PC-3 (cell line): Measurements from ENCODE around the gene NRM. TPM values are rescaled to one million over a fixed set of nuclear protein-coding genes. Genes with fewer than 3 reads are reported as not detected.

Experiments
- ATAC-seq: fragments of 200-7000 bp; cut with Tn5 transposase; 2 replicates; pipeline ENCODE4 v1.9.1; 2020; ENCODE audit warnings: mild to moderate bottlenecking, moderate library complexity
- BruUV-seq: library from RNA; stranded (reverse); fragments of 400-500 nt; replicated peaks from 2 replicates; lab custom pipeline; 2021; lab: Mats Ljungman, UMichigan
- CTCF ChIA-PET: fragments of 300-600 bp; sonication (Branson Sonifier 250); formaldehyde crosslinking; loops from one replicate; lab custom pipeline; 2022; ENCODE audit warnings: antibody characterized with exemption; lab: Charles Lee
- POLR2A ChIA-PET: fragments of 300-600 bp; sonication (Branson Sonifier 250); formaldehyde crosslinking; loops from one replicate; lab custom pipeline; 2022; ENCODE audit warnings: antibody characterized with exemption; ENCODE audit not compliant: unreplicated experiment; lab: Charles Lee
- DNase-seq: peaks from one replicate; pipeline ENCODE4 v3.0.0-alpha.2; 2015
- H2AFZ ChIP-seq: fragments of 300-600 bp; sonication (generic); 2 replicates; pipeline ENCODE4 v1.6.0; 2016; ENCODE audit warnings: antibody characterized with exemption, low read length
- H3F3A ChIP-seq: fragments of 300-600 bp; sonication (generic); one replicate; pipeline ENCODE4 v1.6.0; 2017; ENCODE audit warnings: antibody characterized with exemption, low read length, control low read depth, mild to moderate bottlenecking; ENCODE audit not compliant: unreplicated experiment
- H3K27ac ChIP-seq: fragments of 300-600 bp; sonication (generic); 2 replicates; pipeline ENCODE4 v1.5.1; 2016; ENCODE audit warnings: mild to moderate bottlenecking, low read length
- H3K27me3 ChIP-seq: fragments of 300-600 bp; sonication (generic); 2 replicates; pipeline ENCODE4 v1.6.1; 2016; ENCODE audit warnings: low read length, mixed read lengths
- H3K36me3 ChIP-seq: fragments of 300-600 bp; sonication (generic); 2 replicates; pipeline ENCODE4 v1.6.1; 2016; ENCODE audit warnings: low read depth, mixed run types, low read length, mixed read lengths
- H3K4me1 ChIP-seq: fragments of 300-600 bp; sonication (generic); 2 replicates; pipeline ENCODE4 v1.5.1; 2016; ENCODE audit warnings: low read length; ENCODE audit not compliant: insufficient read depth
- H3K4me2 ChIP-seq: fragments of 300-600 bp; sonication (generic); 2 replicates; pipeline ENCODE4 v1.6.0; 2016; ENCODE audit warnings: low read length
- H3K4me3 ChIP-seq: fragments of 300-600 bp; sonication (generic); 2 replicates; pipeline ENCODE4 v1.5.1; 2016; ENCODE audit warnings: mild to moderate bottlenecking, low read length, mixed read lengths
- H3K79me2 ChIP-seq: fragments of 300-600 bp; sonication (generic); 2 replicates; pipeline ENCODE4 v1.6.1; 2017; ENCODE audit warnings: low read length, mixed read lengths
- H3K9ac ChIP-seq: fragments of 300-600 bp; sonication (generic); 2 replicates; pipeline ENCODE4 v1.6.0; 2016; ENCODE audit warnings: mild to moderate bottlenecking, low read length
- H3K9me2 ChIP-seq: fragments of 300-600 bp; sonication (generic); replicated peaks from 2 replicates; pipeline ENCODE4 v1.6.1; 2016; ENCODE audit warnings: mixed run types, low read length, mixed read lengths
- H3K9me3 ChIP-seq: fragments of 300-600 bp; sonication (generic); 2 replicates; pipeline ENCODE4 v1.6.1; 2016; ENCODE audit warnings: low read length, mixed read lengths
- H4K20me1 ChIP-seq: fragments of 300-600 bp; sonication (generic); 2 replicates; pipeline ENCODE4 v1.6.1; 2016; ENCODE audit warnings: low read length, mixed read lengths
- EZH2 ChIP-seq: fragments of 300-600 bp; sonication (generic); IDR thresholded peaks from one replicate; pipeline ENCODE4 v1.6.1; 2017; ENCODE audit warnings: antibody characterized with exemption, mild to moderate bottlenecking, low read length; ENCODE audit not compliant: unreplicated experiment
- EZH2phosphoT487 ChIP-seq: fragments of 300-600 bp; sonication (generic); IDR thresholded peaks from 2 replicates; pipeline ENCODE4 v1.6.1; 2018; ENCODE audit warnings: mild to moderate bottlenecking, antibody characterized with exemption, low read length, borderline replicate concordance
- intact Hi-C: fragments of 100-400 bp; cut with micrococcal nuclease; formaldehyde crosslinking; loops from 2 replicates; pipeline ENCODE4 v1.9.0; 2023
- total RNA-seq: library from RNA; depleted of rRNA; stranded (reverse); fragments of >200 nt; gene quantifications from 2 replicates; pipeline ENCODE4 v1.2.3, GENCODE V29; 2014
- TF ChIP-seq, protein P1 (sequence below): fragments of 300-600 bp; sonication (generic); conservative IDR thresholded peaks from 2 replicates; pipeline ENCODE4 v1.5.1; 2017; ENCODE audit warnings: antibody characterized with exemption, low read depth, mild to moderate bottlenecking, low read length

NRM gene
- total RNA-seq, 1 experiment from 2014 or later = 8.5 TPM

DNA sequence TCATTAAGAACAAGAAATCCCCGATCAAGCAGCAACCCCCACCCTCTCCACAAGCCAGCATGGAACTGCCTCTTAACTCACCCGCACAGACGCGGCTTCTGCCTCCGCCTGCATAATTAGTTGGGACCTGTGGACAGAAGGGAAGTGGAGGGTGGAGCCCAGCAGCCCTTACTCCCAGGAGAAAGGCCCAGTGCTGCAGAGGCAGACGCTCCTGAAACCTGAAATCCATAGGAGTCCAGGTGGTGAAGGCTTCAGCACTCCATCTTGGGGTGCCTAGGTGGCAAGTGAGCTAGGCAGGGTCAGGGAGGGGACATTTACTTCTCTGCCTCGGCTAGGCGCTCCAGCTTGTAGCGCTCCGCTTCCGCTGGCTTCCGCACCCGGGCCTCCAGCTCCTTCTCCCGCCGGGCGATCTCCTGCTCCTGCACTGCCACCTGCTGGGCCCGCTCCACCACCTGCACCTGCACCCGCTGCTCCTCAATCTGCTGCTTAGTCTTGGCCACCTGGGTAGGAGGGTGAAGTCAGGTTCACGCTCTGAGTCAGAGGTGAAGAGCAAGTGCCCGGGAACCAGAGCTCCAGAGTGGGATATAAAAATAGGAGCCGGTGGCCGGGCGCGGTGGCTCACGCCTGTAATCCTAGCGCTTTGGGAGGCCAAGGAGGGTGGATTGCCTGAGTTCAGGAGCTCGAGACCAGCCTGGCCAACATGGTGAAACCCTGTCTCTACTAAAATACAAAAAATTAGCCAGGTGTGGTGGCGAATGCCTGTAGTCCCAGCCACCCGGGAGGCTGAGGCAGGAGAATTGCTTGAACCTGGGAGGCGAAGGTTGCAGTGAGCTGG is 40.0 kb upstream of the NRM start:
- Histone ChIP-seq H3K4me2 (peak overlapping the region; percentile 51), H4K20me1 (no peaks in the 10 kb centered on the region), H3K4me1 (peaks cover 10% of the 10 kb centered on the region; the same call in 1 of the 2 replicates), H3K27me3 (no peaks in the 10 kb centered on the region), H3K27ac (peak overlapping the region; percentile 40), H3K9me2 (no peaks in the 10 kb centered on the region), H3K79me2 (peaks cover 3% of the 10 kb centered on the region; the same call in 1 of the 2 replicates), H3K36me3 (peaks cover 28% of the 10 kb centered on the region), H2AFZ (peak overlapping the region; percentile 45; the same call in 1 of the 2 replicates), H3K9me3 (no peaks in the 10 kb centered on the region), H3K4me3 (peak overlapping the region; percentile 25; the same call in 1 of the 2 replicates), H3F3A (peaks cover 6% of the 10 kb centered on the region), H3K9ac (0 out of 2 replicates have a peak overlapping the region, but pooled peaks have one; percentile 4)
- intact Hi-C loops = no loop called here
- BruUV-seq = no TSS peak
- peak; percentile 76 for ATAC-seq
- peak; percentile 84 for DNase-seq
- ChIA-PET POLR2A (interaction anchor here (0.5 to 1.2 kb wide), 8 partner anchors 10 to 1244 kb away, joined by 3 to 6 read pairs (median 4); partner anchors contain the start of genes FLOT1, GTF2H4 and IER3), CTCF (interaction anchor here (0.6 to 1.3 kb wide), 19 partner anchors 9 to 192 kb away, joined by 3 to 8 read pairs (median 3); partner anchors contain the start of genes DDR1, DHX16, PPP1R10 and VARS2)
- TF ChIP-seq, protein P1, sequence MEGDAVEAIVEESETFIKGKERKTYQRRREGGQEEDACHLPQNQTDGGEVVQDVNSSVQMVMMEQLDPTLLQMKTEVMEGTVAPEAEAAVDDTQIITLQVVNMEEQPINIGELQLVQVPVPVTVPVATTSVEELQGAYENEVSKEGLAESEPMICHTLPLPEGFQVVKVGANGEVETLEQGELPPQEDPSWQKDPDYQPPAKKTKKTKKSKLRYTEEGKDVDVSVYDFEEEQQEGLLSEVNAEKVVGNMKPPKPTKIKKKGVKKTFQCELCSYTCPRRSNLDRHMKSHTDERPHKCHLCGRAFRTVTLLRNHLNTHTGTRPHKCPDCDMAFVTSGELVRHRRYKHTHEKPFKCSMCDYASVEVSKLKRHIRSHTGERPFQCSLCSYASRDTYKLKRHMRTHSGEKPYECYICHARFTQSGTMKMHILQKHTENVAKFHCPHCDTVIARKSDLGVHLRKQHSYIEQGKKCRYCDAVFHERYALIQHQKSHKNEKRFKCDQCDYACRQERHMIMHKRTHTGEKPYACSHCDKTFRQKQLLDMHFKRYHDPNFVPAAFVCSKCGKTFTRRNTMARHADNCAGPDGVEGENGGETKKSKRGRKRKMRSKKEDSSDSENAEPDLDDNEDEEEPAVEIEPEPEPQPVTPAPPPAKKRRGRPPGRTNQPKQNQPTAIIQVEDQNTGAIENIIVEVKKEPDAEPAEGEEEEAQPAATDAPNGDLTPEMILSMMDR = peak; percentile 84
- no peak for TF ChIP-seq EZH2phosphoT487

DNA sequence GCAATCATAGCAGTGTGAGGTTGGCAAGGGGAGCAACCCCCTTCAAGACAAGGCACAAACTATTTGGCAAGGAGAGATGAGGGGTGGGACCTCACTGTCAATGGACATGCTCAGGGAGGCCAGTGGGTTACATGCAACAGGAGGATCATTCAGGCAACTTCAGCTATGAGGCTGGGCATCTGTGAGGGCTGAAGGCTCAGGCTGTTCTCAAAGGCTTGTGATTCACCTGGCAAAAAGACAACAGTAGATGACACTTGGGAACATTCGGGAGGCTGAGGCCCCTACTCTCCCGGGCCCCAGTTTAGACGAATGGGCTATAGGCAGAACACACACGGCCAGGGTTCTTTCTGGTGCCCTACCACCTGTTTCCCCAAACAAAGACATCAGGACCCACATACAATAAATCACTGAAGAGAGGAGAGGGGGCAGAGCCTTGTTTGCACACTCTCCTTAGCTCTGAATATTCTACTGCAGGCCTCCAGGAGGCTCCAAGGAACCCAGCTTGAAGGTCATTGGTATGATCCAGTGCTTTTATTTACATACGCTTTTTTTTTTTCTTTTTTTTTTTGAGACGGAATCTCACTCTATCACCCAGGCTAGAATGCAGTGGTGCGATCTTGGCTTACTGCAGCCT is 37.3 kb upstream of the NRM start:
- BruUV-seq = no TSS peak
- peaks cover 18% of the 10 kb centered on the region for H3K4me1 ChIP-seq
- ATAC-seq (peak; percentile 23; the same call in 1 of the 2 replicates), DNase-seq (peak; percentile 36)
- intact Hi-C loops = loop anchor here (5.0 to 10.0 kb wide), 2 partner anchors 243 to 359 kb away; partner anchors contain the start of gene HLA-E
- H3K9ac ChIP-seq = no peak overlapping the region
- no peaks in the 10 kb centered on the region for H3K9me2 ChIP-seq
- peaks cover 23% of the 10 kb centered on the region for H4K20me1 ChIP-seq
- no peak overlapping the region for H3K4me3 ChIP-seq
- peaks cover 23% of the 10 kb centered on the region for H3K79me2 ChIP-seq
- H3K4me2 ChIP-seq = no peak overlapping the region
- H3K36me3 ChIP-seq = peaks cover 43% of the 10 kb centered on the region
- ChIA-PET POLR2A (interaction anchor here (0.6 to 1.3 kb wide), 5 partner anchors 14 to 92 kb away, joined by 3 to 9 read pairs (median 6); partner anchors contain the start of genes FLOT1 and IER3), CTCF (interaction anchor here (0.6 to 1.3 kb wide), 4 partner anchors 14 to 183 kb away, joined by 3 to 6 read pairs (median 5); partner anchors contain the start of gene FLOT1)
- peak overlapping the region; percentile 34 for H3K27ac ChIP-seq
- TF ChIP-seq, protein P1 = peak; percentile 43; the same call in 1 of the 2 replicates
- TF ChIP-seq EZH2 = no peak
- H3K9me3 ChIP-seq = no peaks in the 10 kb centered on the region
- no peaks in the 10 kb centered on the region for H3K27me3 ChIP-seq
- H3F3A ChIP-seq = peaks cover 21% of the 10 kb centered on the region
- no peak overlapping the region for H2AFZ ChIP-seq
